Mononuclear cell (primary cell): ENCODE results near the gene ADAP1. TPM values are rescaled to one million over a fixed set of nuclear protein-coding genes. Genes with fewer than 3 reads are reported as not detected.

Experiments
- H3K27me3 ChIP-seq: 2 replicates; pipeline ENCODE4 v1.6.0; 2011; ENCODE audit warnings: low read length, control low read depth; ENCODE audit not compliant: insufficient read depth
- H3K4me1 ChIP-seq: 2 replicates; pipeline ENCODE4 v1.5.1; 2011; ENCODE audit warnings: mild to moderate bottlenecking, low read length, control low read depth; ENCODE audit not compliant: insufficient read depth
- H3K4me3 ChIP-seq: 2 replicates; pipeline ENCODE4 v1.5.1; 2011; ENCODE audit warnings: mild to moderate bottlenecking, low read length, moderate library complexity
- H3K9me3 ChIP-seq: 2 replicates; pipeline ENCODE4 v1.5.1; 2011; ENCODE audit warnings: low read depth, mild to moderate bottlenecking, control low read depth, low read length
- total RNA-seq: library from RNA; depleted of rRNA; stranded (reverse); fragments of >200 nt; gene quantifications from one replicate; pipeline ENCODE4 v1.2.3, GENCODE V29; 2012

ADAP1 gene
- total RNA-seq, 1 donor = 24.3 TPM

GRCh38 chr7:898855-899681 is 55.4 kb downstream of the ADAP1 start:
- H3K9me3 ChIP-seq = no peaks in the 10 kb centered on the region
- no peak overlapping the region for H3K4me3 ChIP-seq
- no peaks in the 10 kb centered on the region for H3K4me1 ChIP-seq
- H3K27me3 ChIP-seq = no peaks in the 10 kb centered on the region

- H3K9me3 ChIP-seq = no peaks in the 10 kb centered on the region
- H3K4me1 ChIP-seq = no peaks in the 10 kb centered on the region
- H3K4me3 ChIP-seq = no peak overlapping the region
- no peaks in the 10 kb centered on the region for H3K27me3 ChIP-seq
Measured at GRCh38 chr7:898460-898854, 56.0 kb downstream of the ADAP1 start.

- H3K4me3 ChIP-seq = no peak overlapping the region
- H3K27me3 ChIP-seq = no peaks in the 10 kb centered on the region
- H3K4me1 ChIP-seq = no peaks in the 10 kb centered on the region
- no peaks in the 10 kb centered on the region for H3K9me3 ChIP-seq
Measured at GRCh38 chr7:897771-898376, 56.6 kb downstream of the ADAP1 start.

GRCh38 chr7:897086-897485 is 57.4 kb downstream of the ADAP1 start:
- no peaks in the 10 kb centered on the region for H3K9me3 ChIP-seq
- H3K27me3 ChIP-seq = no peaks in the 10 kb centered on the region
- H3K4me3 ChIP-seq = no peak overlapping the region

GRCh38 chr7:896346-897075 is 58.0 kb downstream of the ADAP1 start:
- H3K4me3 ChIP-seq = no peak overlapping the region
- H3K4me1 ChIP-seq = no peaks in the 10 kb centered on the region

More at GRCh38 chr7:897086-897485, 57.4 kb downstream of the ADAP1 start:
- H3K4me1 ChIP-seq = no peaks in the 10 kb centered on the region

GRCh38 chr7:895451-896052 is 58.9 kb downstream of the ADAP1 start:
- Histone ChIP-seq H3K4me1 (no peaks in the 10 kb centered on the region), H3K9me3 (no peaks in the 10 kb centered on the region)

More at GRCh38 chr7:896346-897075, 58.0 kb downstream of the ADAP1 start:
- no peaks in the 10 kb centered on the region for H3K9me3 ChIP-seq
- H3K27me3 ChIP-seq = no peaks in the 10 kb centered on the region

GRCh38 chr7:894927-895450 is 59.5 kb downstream of the ADAP1 start:
- Histone ChIP-seq H3K9me3 (no peaks in the 10 kb centered on the region), H3K4me1 (no peaks in the 10 kb centered on the region), H3K27me3 (no peaks in the 10 kb centered on the region), H3K4me3 (no peak overlapping the region)

More at GRCh38 chr7:895451-896052, 58.9 kb downstream of the ADAP1 start:
- no peaks in the 10 kb centered on the region for H3K27me3 ChIP-seq
- no peak overlapping the region for H3K4me3 ChIP-seq

GRCh38 chr7:894164-894867 is 60.2 kb downstream of the ADAP1 start:
- Histone ChIP-seq H3K4me1 (no peaks in the 10 kb centered on the region), H3K4me3 (no peak overlapping the region), H3K27me3 (no peaks in the 10 kb centered on the region), H3K9me3 (no peaks in the 10 kb centered on the region)

- no peaks in the 10 kb centered on the region for H3K27me3 ChIP-seq
- no peaks in the 10 kb centered on the region for H3K4me1 ChIP-seq
- H3K4me3 ChIP-seq = no peak overlapping the region
- no peaks in the 10 kb centered on the region for H3K9me3 ChIP-seq
Measured at GRCh38 chr7:893686-894085, 60.8 kb downstream of the ADAP1 start.

GRCh38 chr7:892648-893593 is 61.6 kb downstream of the ADAP1 start:
- Histone ChIP-seq H3K4me1 (no peaks in the 10 kb centered on the region), H3K27me3 (no peaks in the 10 kb centered on the region), H3K4me3 (no peak overlapping the region), H3K9me3 (no peaks in the 10 kb centered on the region)

- Histone ChIP-seq H3K4me1 (no peaks in the 10 kb centered on the region), H3K9me3 (no peaks in the 10 kb centered on the region), H3K4me3 (no peak overlapping the region), H3K27me3 (no peaks in the 10 kb centered on the region)
Measured at GRCh38 chr7:891805-892204, 62.7 kb downstream of the ADAP1 start.

GRCh38 chr7:891291-891690 is 63.2 kb downstream of the ADAP1 start:
- Histone ChIP-seq H3K4me3 (no peak overlapping the region), H3K27me3 (no peaks in the 10 kb centered on the region), H3K4me1 (no peaks in the 10 kb centered on the region), H3K9me3 (no peaks in the 10 kb centered on the region)

GRCh38 chr7:890868-891267 is 63.6 kb downstream of the ADAP1 start:
- Histone ChIP-seq H3K4me3 (no peak overlapping the region), H3K9me3 (no peaks in the 10 kb centered on the region), H3K4me1 (no peaks in the 10 kb centered on the region), H3K27me3 (no peaks in the 10 kb centered on the region)
